ENCODE results near the gene TENM4.
"Not testable (repeated sequence)": the region's sequence is repeated elsewhere in the genome, so short reads cannot be mapped to it uniquely, and the experiment has no call there.

Gene TENM4

DNA sequence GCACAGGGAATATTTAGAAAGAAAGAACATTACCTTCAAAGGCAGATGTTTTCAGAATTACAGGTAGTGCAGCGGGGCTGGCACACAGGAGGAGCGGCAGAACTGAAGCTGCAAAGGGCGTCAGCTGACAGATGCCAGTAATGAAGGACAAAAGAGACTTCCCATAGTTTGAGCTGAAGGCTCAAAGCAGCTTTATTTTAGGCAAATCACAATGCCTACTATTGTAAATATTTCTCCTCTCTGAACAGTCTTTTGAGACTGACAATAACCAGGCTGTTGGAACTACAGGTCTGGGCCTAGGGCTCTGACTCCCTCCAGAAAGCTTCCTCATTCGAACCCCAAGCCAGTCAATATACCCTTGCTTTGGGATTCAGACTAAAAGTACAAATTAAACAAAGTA lies 609.3 kb downstream of the TENM4 start:
- no peaks in the 10 kb centered on the region for H3K4me1 ChIP-seq
- H3K4me3 ChIP-seq, result no peak overlapping the region
- no peaks in the 10 kb centered on the region for H3K36me3 ChIP-seq
- H3K9me3 ChIP-seq, result no peaks in the 10 kb centered on the region
- DNase-seq, result no peak
- H3K27me3 ChIP-seq, result no peaks in the 10 kb centered on the region
- H3K27ac ChIP-seq, result no peak overlapping the region
- intact Hi-C loops (cut with DNase I; ENCODE audit: low total_unique reads), result no loop called here
- TF ChIP-seq, protein P1, sequence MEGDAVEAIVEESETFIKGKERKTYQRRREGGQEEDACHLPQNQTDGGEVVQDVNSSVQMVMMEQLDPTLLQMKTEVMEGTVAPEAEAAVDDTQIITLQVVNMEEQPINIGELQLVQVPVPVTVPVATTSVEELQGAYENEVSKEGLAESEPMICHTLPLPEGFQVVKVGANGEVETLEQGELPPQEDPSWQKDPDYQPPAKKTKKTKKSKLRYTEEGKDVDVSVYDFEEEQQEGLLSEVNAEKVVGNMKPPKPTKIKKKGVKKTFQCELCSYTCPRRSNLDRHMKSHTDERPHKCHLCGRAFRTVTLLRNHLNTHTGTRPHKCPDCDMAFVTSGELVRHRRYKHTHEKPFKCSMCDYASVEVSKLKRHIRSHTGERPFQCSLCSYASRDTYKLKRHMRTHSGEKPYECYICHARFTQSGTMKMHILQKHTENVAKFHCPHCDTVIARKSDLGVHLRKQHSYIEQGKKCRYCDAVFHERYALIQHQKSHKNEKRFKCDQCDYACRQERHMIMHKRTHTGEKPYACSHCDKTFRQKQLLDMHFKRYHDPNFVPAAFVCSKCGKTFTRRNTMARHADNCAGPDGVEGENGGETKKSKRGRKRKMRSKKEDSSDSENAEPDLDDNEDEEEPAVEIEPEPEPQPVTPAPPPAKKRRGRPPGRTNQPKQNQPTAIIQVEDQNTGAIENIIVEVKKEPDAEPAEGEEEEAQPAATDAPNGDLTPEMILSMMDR (IDR thresholded peaks at IDR 0.05), result no peak

DNA sequence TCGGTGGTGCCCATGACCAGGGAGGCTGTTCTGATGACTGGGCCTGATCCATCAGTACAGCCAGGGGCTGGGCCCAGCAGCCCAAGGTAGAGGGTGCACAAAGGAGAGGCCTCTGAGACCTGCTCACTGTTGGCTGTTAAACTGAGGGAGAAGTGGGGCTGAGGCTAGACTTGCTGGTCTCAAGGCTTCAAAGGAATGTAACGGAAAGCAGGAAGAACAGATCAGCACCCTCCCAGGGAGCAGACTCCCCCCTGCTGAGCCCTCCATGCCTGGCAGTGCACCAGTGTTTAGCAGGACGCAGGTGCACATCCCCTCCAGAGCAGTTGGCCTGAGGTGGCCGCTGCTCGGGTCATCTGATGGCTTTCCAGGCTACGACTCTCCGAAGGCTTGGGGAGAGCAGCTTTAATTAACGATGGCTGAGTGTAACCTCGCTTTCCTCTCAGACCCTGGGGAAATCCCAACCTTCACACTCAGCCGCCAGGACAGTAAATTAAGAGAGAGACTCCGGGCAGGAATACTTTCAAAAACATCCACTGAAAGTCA lies 610.5 kb downstream of the TENM4 start:
- Histone ChIP-seq H3K9me3 (no peaks in the 10 kb centered on the region), H3K4me3 (no peak overlapping the region), H3K4me1 (no peaks in the 10 kb centered on the region), H3K27ac (no peak overlapping the region), H3K27me3 (no peaks in the 10 kb centered on the region), H3K36me3 (no peaks in the 10 kb centered on the region)
- TF ChIP-seq, protein P1 (IDR thresholded peaks at IDR 0.05), result no peak
- no peak for DNase-seq
- intact Hi-C loops (cut with DNase I; ENCODE audit: low total_unique reads), result no loop called here

DNA sequence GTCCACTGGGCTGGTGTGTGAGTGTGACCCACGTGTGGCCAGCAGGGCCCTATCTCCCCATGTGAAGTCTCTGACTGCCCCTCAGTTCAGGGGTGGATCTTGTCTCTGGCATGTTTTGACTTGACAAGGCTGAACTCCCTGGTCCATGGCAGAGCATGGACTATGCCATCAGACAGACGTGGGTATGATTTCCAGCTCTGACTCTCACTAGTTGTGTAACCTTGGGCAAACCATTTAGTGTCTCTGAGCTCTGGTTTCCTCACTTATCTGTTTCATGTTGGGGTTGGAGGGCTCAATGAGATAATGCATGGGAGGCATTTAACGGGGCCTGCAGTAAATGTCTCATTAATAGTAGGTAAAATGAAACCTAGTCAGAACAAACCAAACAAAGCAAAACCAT lies 611.7 kb downstream of the TENM4 start:
- Histone ChIP-seq H3K4me1 (no peaks in the 10 kb centered on the region), H3K27ac (no peak overlapping the region)
- intact Hi-C loops (cut with DNase I; ENCODE audit: low total_unique reads), result no loop called here

DNA sequence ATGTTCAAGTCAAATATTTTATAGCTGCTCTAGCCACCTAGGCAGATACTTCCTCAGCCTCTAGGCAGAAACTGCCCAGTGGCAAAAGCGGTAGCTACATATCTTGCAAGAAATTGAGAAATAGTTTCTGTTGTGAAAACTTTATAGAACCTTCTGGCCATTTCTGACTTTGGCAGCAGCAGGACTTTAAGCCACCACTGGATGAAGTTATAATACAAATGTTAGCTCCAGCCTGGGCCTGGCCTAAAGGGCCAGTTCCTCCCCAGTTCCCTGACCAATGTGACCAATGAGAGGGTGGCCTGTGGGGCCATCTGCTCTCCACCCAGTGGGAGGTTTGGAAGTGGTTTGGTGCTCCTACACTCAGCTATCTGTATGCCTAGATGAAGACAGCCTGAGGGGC lies 612.2 kb downstream of the TENM4 start:
- no peaks in the 10 kb centered on the region for H3K36me3 ChIP-seq
- no peaks in the 10 kb centered on the region for H3K9me3 ChIP-seq
- H3K4me1 ChIP-seq, result peaks cover 0 to 2% (median 0%) of the 10 kb centered on the region in 4 donors
- no peak for DNase-seq
- no peak overlapping the region for H3K27ac ChIP-seq
- intact Hi-C loops (cut with DNase I; ENCODE audit: low total_unique reads), result no loop called here
- TF ChIP-seq, protein P1 (IDR thresholded peaks at IDR 0.05), result no peak
- H3K4me3 ChIP-seq, result no peak overlapping the region
- H3K27me3 ChIP-seq, result no peaks in the 10 kb centered on the region

More for the DNA sequence above, 611.7 kb downstream of the TENM4 start:
- TF ChIP-seq, protein P1 (IDR thresholded peaks at IDR 0.05), result no peak
- Histone ChIP-seq H3K9me3 (no peaks in the 10 kb centered on the region), H3K27me3 (no peaks in the 10 kb centered on the region), H3K36me3 (no peaks in the 10 kb centered on the region), H3K4me3 (no peak overlapping the region)
- no peak for DNase-seq

DNA sequence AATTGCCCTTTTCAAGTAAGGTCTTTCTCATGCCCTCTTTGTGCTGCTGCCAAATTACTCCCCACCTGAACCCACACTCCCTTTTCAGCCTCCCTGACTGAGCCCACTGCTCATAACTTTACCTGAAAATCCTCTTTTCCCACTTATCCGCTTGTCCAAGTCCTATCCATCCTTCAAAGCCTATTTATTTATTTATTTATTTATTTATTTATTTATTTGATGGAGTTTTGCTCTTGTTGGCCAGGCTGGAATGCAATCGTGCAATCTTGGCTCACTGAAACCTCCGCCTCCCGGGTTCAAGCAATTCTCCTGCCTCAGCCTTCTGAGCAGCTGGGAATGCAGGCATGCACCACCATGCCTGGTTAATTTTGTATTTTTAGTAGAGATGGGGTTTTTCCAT lies 613.5 kb downstream of the TENM4 start:
- H3K36me3 ChIP-seq; H3K4me1 ChIP-seq; DNase-seq; H3K4me3 ChIP-seq; H3K27ac ChIP-seq; H3K27me3 ChIP-seq; H3K9me3 ChIP-seq; intact Hi-C loops (cut with DNase I; ENCODE audit: low total_unique reads): not testable (repeated sequence)

DNA sequence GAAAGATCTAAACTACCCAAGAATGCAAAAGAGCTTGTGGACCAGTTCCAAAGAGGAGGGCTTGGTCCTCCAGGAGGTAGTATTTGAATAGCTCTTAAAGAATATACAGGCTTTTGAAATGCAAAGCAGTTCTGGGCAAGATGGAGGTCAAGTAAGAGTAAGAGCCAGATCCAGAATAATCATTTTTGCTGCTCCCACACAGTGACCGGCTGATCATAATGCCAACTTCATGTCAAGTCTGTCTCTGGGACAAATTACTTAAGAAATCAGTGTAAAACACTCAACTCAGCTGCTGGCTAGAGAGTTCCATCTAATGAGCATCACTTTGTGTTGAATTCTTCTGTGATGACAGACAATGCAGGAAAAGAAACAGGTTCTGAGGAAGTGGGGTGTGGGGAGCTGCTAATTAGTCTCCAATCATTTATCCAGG lies 615.2 kb downstream of the TENM4 start:
- TF ChIP-seq, protein P1 (IDR thresholded peaks at IDR 0.05), result no peak
- no peak for DNase-seq

More for the DNA sequence above, 615.2 kb downstream of the TENM4 start:
- H3K4me3 ChIP-seq, result no peak overlapping the region
- peaks cover 0 to 8% (median 1%) of the 10 kb centered on the region in 4 donors for H3K4me1 ChIP-seq
- H3K27ac ChIP-seq, result no peak overlapping the region
- H3K36me3 ChIP-seq, result no peaks in the 10 kb centered on the region
- no peaks in the 10 kb centered on the region for H3K27me3 ChIP-seq
- intact Hi-C loops (cut with DNase I; ENCODE audit: low total_unique reads), result no loop called here
- H3K9me3 ChIP-seq, result no peaks in the 10 kb centered on the region
